Kidney tubule cell (primary cell): ENCODE results near the gene BST1.

Experiments used
- DNase-seq: peaks from one replicate; pipeline ENCODE4 v3.0.0-alpha.2; 2018; ENCODE audit warnings: low spot score

Gene BST1, protein sequence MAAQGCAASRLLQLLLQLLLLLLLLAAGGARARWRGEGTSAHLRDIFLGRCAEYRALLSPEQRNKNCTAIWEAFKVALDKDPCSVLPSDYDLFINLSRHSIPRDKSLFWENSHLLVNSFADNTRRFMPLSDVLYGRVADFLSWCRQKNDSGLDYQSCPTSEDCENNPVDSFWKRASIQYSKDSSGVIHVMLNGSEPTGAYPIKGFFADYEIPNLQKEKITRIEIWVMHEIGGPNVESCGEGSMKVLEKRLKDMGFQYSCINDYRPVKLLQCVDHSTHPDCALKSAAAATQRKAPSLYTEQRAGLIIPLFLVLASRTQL

DNA sequence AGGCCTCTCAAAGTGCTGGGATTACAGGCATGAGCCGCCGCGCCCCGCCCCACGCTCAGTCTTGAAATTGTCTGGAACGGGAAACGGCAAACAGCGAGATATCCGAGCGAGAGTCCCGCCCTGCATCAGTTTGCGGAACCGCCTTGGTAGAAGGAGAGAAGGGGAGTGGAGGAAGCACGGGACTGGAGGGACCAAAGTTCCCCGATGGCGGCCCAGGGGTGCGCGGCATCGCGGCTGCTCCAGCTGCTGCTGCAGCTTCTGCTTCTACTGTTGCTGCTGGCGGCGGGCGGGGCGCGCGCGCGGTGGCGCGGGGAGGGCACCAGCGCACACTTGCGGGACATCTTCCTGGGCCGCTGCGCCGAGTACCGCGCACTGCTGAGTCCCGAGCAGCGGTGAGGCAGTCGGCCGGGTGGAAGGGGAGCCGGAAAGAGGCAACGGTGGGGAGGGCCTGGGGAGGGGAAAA is at the start of gene BST1:
Gene BST1 (plus strand): TSS at position 125 of the 463 bp plus-strand sequence. CDS start 80 bp downstream, at position 205.
- peak; percentile 58 for DNase-seq

GRCh38 chr4:15653420-15653819 is 49.4 kb upstream of the BST1 start:
- no peak for DNase-seq

GRCh38 chr4:15653864-15654592 is 48.8 kb upstream of the BST1 start:
- peak; percentile 51 for DNase-seq

- peak; percentile 50 for DNase-seq
These were observed 48.2 kb upstream of the BST1 start for GRCh38 chr4:15654593-15655222.

GRCh38 chr4:15655223-15656037 is 47.4 kb upstream of the BST1 start, which contains the start of gene FBXL5:
FBXL5 (minus strand) TSS chr4:15655357; CDS start chr4:15655287, 70 bp downstream.
- DNase-seq, result peak; percentile 90

GRCh38 chr4:15656038-15656470 is 46.8 kb upstream of the BST1 start:
- no peak for DNase-seq

- no peak for DNase-seq
These were observed 45.5 kb upstream of the BST1 start for GRCh38 chr4:15657366-15657765.

GRCh38 chr4:15658136-15658770 is 44.6 kb upstream of the BST1 start:
- no peak for DNase-seq

- DNase-seq, result no peak
These were observed 44.1 kb upstream of the BST1 start for GRCh38 chr4:15658781-15659180.

DNA sequence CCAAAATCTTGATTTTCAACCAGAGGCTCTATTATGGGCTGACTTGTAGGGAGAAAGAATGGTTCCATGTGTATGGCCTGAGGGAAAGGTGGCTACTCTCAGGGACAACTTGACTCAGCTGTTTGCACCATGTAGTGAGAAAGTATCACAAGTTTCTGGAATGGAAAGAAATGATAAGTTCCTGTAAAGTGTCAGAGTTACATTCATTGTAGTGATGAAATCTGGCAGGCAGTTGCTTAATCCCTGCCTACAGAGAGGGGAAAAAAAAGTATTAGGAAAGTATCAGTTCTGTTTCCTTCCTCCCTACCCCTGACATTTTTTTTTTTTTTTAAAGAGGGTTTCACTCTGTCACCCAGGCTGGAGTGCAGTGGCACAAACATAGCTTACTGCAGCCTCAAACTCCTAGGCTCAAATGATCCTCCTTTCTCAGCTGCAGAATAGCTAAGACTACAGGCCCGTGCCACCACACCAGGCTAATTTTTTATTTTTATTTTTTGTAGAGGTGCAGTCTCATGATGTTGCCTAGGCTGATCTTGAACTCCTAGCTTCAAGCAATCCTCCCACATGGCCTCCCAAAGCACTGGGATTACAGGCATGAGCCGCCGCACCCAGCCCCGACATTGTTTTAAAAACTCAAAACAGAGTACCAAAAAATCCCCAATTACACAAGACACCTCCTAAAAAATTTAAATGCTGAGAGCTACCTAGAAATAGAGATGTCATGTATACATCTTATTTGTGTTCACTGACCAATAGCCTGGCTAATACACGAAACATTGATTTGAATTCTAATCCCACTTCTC is 42.9 kb upstream of the BST1 start:
- DNase-seq, result no peak

DNA sequence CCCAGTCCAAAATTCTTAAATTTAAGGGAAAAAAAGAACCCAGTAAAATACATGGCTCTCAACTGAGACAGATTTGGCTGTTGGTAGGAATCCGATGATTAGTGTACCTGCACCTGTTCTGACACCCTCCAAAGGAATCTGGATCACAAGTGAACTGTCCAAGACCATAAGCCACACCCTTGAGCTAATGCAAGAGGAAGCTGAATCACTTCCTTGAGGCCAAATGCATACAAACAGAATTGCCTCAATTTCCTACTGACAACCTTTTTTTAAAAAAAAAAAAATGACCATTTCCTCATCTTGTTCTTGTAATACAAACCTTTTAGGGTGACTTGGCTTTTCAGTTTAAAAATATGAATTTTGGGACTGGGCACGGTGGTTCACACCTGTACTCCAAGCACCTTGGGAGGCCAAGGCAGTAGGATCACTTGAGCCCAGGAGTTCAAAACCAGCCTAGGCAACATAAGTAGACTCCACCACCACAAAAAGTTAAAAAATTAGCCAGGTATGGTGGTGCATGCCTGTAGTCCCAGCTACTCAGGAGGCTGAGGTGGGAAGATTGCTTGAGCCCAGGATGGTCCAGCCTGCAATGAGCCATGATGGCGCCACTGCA is 37.0 kb upstream of the BST1 start:
- DNase-seq, result peak; percentile 93

GRCh38 chr4:15667006-15667405 is 35.9 kb upstream of the BST1 start:
- no peak for DNase-seq

- no peak for DNase-seq
These were observed 34.1 kb upstream of the BST1 start for GRCh38 chr4:15668566-15669435.

GRCh38 chr4:15670576-15670975 is 32.3 kb upstream of the BST1 start:
- DNase-seq, result no peak

DNA sequence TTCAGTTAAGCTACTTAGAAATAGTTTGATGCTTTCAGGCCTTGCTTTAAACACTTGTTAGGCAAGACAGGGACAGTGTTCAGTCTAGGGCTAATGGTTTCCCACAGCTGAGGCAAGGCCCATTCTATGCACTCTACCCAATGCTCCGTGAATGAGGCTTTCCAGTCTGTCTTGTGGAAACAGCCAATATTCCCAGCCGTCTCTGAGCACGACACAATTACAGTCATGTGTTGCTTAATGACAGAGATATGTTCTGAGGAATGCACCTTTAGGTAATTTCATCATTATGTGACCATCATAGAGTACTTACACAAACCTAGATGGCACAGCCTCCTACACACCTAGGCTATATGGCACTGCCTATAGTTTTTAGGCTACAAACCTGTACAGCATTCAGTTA is 30.8 kb upstream of the BST1 start:
- DNase-seq, result no peak

DNA sequence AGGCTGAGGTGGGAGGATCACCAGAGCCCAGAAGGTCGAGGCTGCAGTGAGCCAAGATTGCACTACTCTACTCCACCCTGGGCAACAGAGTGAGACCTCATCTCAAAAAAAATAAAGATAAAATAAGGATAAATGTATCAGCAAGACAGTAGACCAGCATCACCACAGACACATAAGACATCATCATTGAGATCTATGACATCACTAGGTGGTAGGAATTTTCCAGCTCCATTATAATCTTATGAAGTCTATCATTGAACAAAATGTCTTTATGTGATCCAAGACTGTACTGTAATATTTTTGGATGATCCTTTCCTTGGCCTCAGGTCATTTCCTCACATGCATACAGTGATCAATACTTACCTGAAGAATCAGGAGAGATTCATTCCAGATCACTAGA is 29.5 kb upstream of the BST1 start:
- no peak for DNase-seq

DNA sequence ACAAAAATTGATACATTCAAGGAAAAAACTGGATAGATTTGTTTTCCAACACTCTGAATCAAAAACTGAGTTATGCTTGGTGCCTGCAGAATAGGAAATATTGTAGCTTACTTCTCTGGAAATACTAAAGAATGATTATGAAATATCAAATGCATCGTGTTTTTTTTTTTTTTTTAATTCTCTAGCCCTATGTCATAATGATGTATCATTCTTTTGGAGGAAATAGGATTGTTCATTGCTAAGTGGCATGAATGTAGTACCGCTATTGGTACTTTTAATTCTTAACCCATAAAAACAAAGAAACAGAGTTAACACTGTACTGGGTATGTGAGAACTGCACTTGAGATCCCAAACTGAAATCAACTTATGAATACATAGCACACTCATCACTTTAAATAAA is 28.8 kb upstream of the BST1 start:
- no peak for DNase-seq

GRCh38 chr4:15674926-15675325 is 27.9 kb upstream of the BST1 start:
- DNase-seq, result no peak

- DNase-seq, result no peak
These were observed 27.5 kb upstream of the BST1 start for GRCh38 chr4:15675356-15675755.
